HEK293 (cell line): Measurements from ENCODE around the gene RAB3B.

Experiments used
- GLI2 ChIP-seq: fragments of 450-650 bp; formaldehyde crosslinking; IDR thresholded peaks from 2 replicates; pipeline ENCODE4; 2017; ENCODE audit warnings: missing biosample characterization, missing genetic modification characterization, low read depth, borderline replicate concordance
- GLIS1 ChIP-seq: fragments of 450-650 bp; formaldehyde crosslinking; IDR thresholded peaks from 2 replicates; pipeline ENCODE4 v1.5.1; 2016; ENCODE audit warnings: missing biosample characterization, missing genetic modification characterization
- KLF10 ChIP-seq: fragments of 450-650 bp; IDR thresholded peaks from 2 replicates; pipeline ENCODE4 v1.5.1; 2018; ENCODE audit warnings: missing biosample characterization, mild to moderate bottlenecking, missing genetic modification characterization
- KLF7 ChIP-seq: fragments of 450-650 bp; formaldehyde crosslinking; IDR thresholded peaks from 2 replicates; pipeline ENCODE4 v1.5.1; 2016; ENCODE audit warnings: missing biosample characterization, missing genetic modification characterization, borderline replicate concordance
- KLF9 ChIP-seq: fragments of 450-650 bp; formaldehyde crosslinking; IDR thresholded peaks from 2 replicates; pipeline ENCODE4 v1.5.1; 2016; ENCODE audit warnings: missing biosample characterization, missing genetic modification characterization, low read depth
- PRDM4 ChIP-seq: fragments of 450-650 bp; formaldehyde crosslinking; IDR thresholded peaks from 2 replicates; pipeline ENCODE4 v1.5.1; 2017; ENCODE audit warnings: missing biosample characterization, missing genetic modification characterization
- PRDM6 ChIP-seq: fragments of 450-650 bp; formaldehyde crosslinking; IDR thresholded peaks from 2 replicates; pipeline ENCODE4 v1.5.1; 2017; ENCODE audit warnings: missing biosample characterization, missing genetic modification characterization
- SCRT1 ChIP-seq: fragments of 450-650 bp; formaldehyde crosslinking; IDR thresholded peaks from 2 replicates; pipeline ENCODE4 v1.5.1; 2016; ENCODE audit warnings: missing biosample characterization, missing genetic modification characterization, borderline replicate concordance
- SP3 ChIP-seq: fragments of 450-650 bp; formaldehyde crosslinking; IDR thresholded peaks from 2 replicates; pipeline ENCODE4 v1.5.1; 2016; ENCODE audit warnings: missing biosample characterization, missing genetic modification characterization
- ZBTB10 ChIP-seq: fragments of 450-650 bp; formaldehyde crosslinking; IDR thresholded peaks from 2 replicates; pipeline ENCODE4 v1.5.1; 2016; ENCODE audit warnings: missing biosample characterization, missing genetic modification characterization
- ZBTB17 ChIP-seq: fragments of 450-650 bp; formaldehyde crosslinking; IDR thresholded peaks from 2 replicates; pipeline ENCODE4 v1.5.1; 2016; ENCODE audit warnings: missing biosample characterization, missing genetic modification characterization
- ZBTB20 ChIP-seq: fragments of 450-650 bp; formaldehyde crosslinking; IDR thresholded peaks from 2 replicates; pipeline ENCODE4 v1.5.1; 2016; ENCODE audit warnings: missing biosample characterization, missing genetic modification characterization
- ZBTB8A ChIP-seq: fragments of 450-650 bp; formaldehyde crosslinking; IDR thresholded peaks from 2 replicates; pipeline ENCODE4 v1.5.1; 2016; ENCODE audit warnings: missing biosample characterization, missing genetic modification characterization
- ZFP37 ChIP-seq: fragments of 450-650 bp; formaldehyde crosslinking; IDR thresholded peaks from 2 replicates; pipeline ENCODE4 v1.5.1; 2016; ENCODE audit warnings: missing biosample characterization, missing genetic modification characterization
- ZIC2 ChIP-seq: fragments of 450-650 bp; formaldehyde crosslinking; IDR thresholded peaks from 2 replicates; pipeline ENCODE4 v1.5.1; 2016; ENCODE audit warnings: missing biosample characterization, missing genetic modification characterization
- ZNF184 ChIP-seq: fragments of 450-650 bp; IDR thresholded peaks from 2 replicates; pipeline ENCODE4 v1.5.1; 2018; ENCODE audit warnings: missing biosample characterization, mild to moderate bottlenecking, missing genetic modification characterization
- ZNF24 ChIP-seq: fragments of 450-650 bp; formaldehyde crosslinking; IDR thresholded peaks from 2 replicates; pipeline ENCODE4 v1.5.1; 2016; ENCODE audit warnings: missing biosample characterization, missing genetic modification characterization
- ZNF366 ChIP-seq: fragments of 450-650 bp; formaldehyde crosslinking; conservative IDR thresholded peaks from 2 replicates; pipeline ENCODE4 v1.5.1; 2016; ENCODE audit warnings: missing biosample characterization, missing genetic modification characterization
- ZNF530 ChIP-seq: fragments of 450-650 bp; formaldehyde crosslinking; IDR thresholded peaks from 2 replicates; pipeline ENCODE4 v1.5.1; 2016; ENCODE audit warnings: low read depth, missing biosample characterization, missing genetic modification characterization
- ZNF660 ChIP-seq: fragments of 450-650 bp; IDR thresholded peaks from 2 replicates; pipeline ENCODE4 v1.5.1; 2018; ENCODE audit warnings: missing biosample characterization, mild to moderate bottlenecking, missing genetic modification characterization
- ZNF843 ChIP-seq: fragments of 450-650 bp; formaldehyde crosslinking; IDR thresholded peaks from 2 replicates; pipeline ENCODE4 v1.5.1; 2016; ENCODE audit warnings: missing biosample characterization, missing genetic modification characterization
- ZSCAN18 ChIP-seq: fragments of 450-650 bp; formaldehyde crosslinking; IDR thresholded peaks from 2 replicates; pipeline ENCODE4 v1.5.1; 2016; ENCODE audit warnings: missing biosample characterization, missing genetic modification characterization
- ZXDB ChIP-seq: fragments of 450-650 bp; formaldehyde crosslinking; IDR thresholded peaks from 2 replicates; pipeline ENCODE4 v1.5.1; 2016; ENCODE audit warnings: missing biosample characterization, missing genetic modification characterization
- TF ChIP-seq, protein P1 (sequence below): fragments of 450-650 bp; formaldehyde crosslinking; IDR thresholded peaks from 2 replicates; pipeline ENCODE4 v1.5.1; 2016; ENCODE audit warnings: missing biosample characterization, missing genetic modification characterization, low read depth
- TF ChIP-seq, protein P2 (sequence below): fragments of 450-650 bp; formaldehyde crosslinking; IDR thresholded peaks from 2 replicates; pipeline ENCODE4 v1.5.1; 2016; ENCODE audit warnings: missing biosample characterization, missing genetic modification characterization
- TF ChIP-seq, protein P3 (sequence below): fragments of 450-650 bp; IDR thresholded peaks from 2 replicates; pipeline ENCODE4 v1.5.1; 2018; ENCODE audit warnings: missing biosample characterization, mild to moderate bottlenecking, missing genetic modification characterization

Gene RAB3B

DNA sequence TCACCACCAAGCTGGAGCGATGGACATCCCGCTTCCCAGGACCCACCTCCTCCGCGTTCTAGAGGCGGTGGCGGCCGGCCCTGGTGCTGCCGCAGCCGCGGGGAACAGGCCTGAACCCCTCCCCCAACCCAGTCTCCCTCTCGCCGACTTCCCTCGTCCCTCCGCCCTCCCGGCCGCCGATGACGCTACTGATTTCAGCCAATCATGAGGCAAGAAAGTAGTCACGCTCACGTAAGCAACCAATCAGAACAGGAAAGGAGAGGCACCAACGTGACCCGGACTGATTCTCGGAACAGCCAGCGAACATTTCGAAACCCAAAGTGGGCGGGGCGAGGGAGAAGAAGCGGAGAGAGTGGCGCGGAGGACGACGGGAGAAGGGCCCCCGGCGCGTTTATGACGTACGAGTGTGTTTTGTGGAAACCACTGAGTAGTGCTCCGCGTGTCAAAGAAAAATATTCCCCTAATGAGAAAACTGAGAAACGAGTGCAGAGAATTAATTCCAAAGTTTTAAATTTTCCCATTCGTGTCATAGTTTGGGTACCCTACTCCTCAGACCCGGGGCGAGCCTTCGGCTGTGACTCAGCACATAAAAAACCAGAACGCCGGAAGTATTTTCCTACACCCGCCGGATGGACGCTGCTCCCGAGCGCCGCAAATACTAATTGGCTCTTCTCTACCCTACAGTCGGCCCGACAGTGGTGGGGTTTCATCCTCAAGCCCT is 111.7 kb downstream of the RAB3B start, which contains the start of gene NRDC (continued):
- peak; percentile 61; the same call in 1 of the 2 replicates for TF ChIP-seq ZBTB10
- TF ChIP-seq GLI2 (tag by site-specific recombination): no peak; the same call in 1 of the 2 replicates
- no peak for TF ChIP-seq ZSCAN18 (tag by site-specific recombination)
- TF ChIP-seq ZNF24 (tag by site-specific recombination): peak; percentile 52; the same call in 1 of the 2 replicates
- TF ChIP-seq, protein P1, sequence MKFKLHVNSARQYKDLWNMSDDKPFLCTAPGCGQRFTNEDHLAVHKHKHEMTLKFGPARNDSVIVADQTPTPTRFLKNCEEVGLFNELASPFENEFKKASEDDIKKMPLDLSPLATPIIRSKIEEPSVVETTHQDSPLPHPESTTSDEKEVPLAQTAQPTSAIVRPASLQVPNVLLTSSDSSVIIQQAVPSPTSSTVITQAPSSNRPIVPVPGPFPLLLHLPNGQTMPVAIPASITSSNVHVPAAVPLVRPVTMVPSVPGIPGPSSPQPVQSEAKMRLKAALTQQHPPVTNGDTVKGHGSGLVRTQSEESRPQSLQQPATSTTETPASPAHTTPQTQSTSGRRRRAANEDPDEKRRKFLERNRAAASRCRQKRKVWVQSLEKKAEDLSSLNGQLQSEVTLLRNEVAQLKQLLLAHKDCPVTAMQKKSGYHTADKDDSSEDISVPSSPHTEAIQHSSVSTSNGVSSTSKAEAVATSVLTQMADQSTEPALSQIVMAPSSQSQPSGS (tag by site-specific recombination): peak; percentile 81
- peak; percentile 64; the same call in 1 of the 2 replicates for TF ChIP-seq ZNF843
- peak; percentile 93 for TF ChIP-seq KLF9
- TF ChIP-seq, protein P2, sequence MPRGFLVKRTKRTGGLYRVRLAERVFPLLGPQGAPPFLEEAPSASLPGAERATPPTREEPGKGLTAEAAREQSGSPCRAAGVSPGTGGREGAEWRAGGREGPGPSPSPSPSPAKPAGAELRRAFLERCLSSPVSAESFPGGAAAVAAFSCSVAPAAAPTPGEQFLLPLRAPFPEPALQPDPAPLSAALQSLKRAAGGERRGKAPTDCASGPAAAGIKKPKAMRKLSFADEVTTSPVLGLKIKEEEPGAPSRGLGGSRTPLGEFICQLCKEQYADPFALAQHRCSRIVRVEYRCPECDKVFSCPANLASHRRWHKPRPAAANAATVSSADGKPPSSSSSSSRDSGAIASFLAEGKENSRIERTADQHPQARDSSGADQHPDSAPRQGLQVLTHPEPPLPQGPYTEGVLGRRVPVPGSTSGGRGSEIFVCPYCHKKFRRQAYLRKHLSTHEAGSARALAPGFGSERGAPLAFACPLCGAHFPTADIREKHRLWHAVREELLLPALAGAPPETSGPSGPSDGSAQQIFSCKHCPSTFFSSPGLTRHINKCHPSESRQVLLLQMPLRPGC (tag by site-specific recombination): peak; percentile 73
- peak; percentile 54; the same call in 1 of the 2 replicates for TF ChIP-seq ZNF184 (tag by site-specific recombination)
- no peak for TF ChIP-seq SCRT1
- TF ChIP-seq KLF7 (tag by site-specific recombination): peak; percentile 34; the same call in 1 of the 2 replicates
- peak; percentile 90 for TF ChIP-seq ZNF366 (tag by site-specific recombination)
- peak; percentile 81 for TF ChIP-seq GLIS1
- peak; percentile 95 for TF ChIP-seq SP3 (tag by site-specific recombination)
- peak; percentile 69 for TF ChIP-seq KLF10 (tag by site-specific recombination)
- peak; percentile 87 for TF ChIP-seq ZBTB17
- 0 out of 2 replicates have a peak, but pooled peaks have one; percentile 10 for TF ChIP-seq ZFP37
- TF ChIP-seq, protein P3, sequence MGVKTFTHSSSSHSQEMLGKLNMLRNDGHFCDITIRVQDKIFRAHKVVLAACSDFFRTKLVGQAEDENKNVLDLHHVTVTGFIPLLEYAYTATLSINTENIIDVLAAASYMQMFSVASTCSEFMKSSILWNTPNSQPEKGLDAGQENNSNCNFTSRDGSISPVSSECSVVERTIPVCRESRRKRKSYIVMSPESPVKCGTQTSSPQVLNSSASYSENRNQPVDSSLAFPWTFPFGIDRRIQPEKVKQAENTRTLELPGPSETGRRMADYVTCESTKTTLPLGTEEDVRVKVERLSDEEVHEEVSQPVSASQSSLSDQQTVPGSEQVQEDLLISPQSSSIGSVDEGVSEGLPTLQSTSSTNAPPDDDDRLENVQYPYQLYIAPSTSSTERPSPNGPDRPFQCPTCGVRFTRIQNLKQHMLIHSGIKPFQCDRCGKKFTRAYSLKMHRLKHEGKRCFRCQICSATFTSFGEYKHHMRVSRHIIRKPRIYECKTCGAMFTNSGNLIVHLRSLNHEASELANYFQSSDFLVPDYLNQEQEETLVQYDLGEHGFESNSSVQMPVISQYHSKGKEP: peak; percentile 40; the same call in 1 of the 2 replicates
- peak; percentile 22; the same call in 1 of the 2 replicates for TF ChIP-seq PRDM4 (tag by site-specific recombination)
- no peak for TF ChIP-seq ZNF530
- TF ChIP-seq PRDM6 (tag by site-specific recombination): 0 out of 2 replicates have a peak, but pooled peaks have one; percentile 23
- TF ChIP-seq ZBTB20: peak; percentile 70; the same call in 1 of the 2 replicates
- TF ChIP-seq ZNF660: peak; percentile 88
- peak; percentile 67 for TF ChIP-seq ZIC2 (tag by site-specific recombination)
- peak; percentile 72 for TF ChIP-seq ZBTB8A (tag by site-specific recombination)
- peak; percentile 93 for TF ChIP-seq ZXDB (tag by site-specific recombination)
